GM03348 (cell line): ENCODE measurements around the gene USP47.

Experiments used
- DNase-seq: peaks from one replicate; pipeline ENCODE4 v3.0.0; 2012; ENCODE audit warnings: low spot score

USP47 gene

GRCh38 chr11:11864803-11865202 lies 23.0 kb downstream of the USP47 start:
- DNase-seq = no peak

- DNase-seq = no peak
Observed at GRCh38 chr11:11865449-11865848, 23.7 kb downstream of the USP47 start.

DNA sequence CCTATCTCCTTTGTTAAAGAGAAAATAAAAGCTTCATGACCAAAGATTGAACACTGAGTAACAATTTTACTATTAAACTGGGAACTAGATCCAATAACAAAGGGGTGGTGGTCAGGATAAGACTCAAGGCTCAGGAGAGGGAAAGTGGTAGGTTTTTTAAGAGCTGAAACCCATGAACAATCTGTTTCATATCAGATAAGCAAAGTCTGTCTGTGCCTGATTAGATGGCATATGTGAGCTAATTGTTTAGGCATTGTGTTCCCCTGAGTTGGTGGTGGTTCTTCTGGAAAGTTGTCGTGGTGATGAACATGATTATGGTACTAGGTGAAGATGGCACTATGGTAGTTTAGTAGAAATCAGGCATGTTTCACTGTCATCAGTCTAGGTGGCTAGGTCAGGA lies 24.4 kb downstream of the USP47 start:
- no peak for DNase-seq

DNA sequence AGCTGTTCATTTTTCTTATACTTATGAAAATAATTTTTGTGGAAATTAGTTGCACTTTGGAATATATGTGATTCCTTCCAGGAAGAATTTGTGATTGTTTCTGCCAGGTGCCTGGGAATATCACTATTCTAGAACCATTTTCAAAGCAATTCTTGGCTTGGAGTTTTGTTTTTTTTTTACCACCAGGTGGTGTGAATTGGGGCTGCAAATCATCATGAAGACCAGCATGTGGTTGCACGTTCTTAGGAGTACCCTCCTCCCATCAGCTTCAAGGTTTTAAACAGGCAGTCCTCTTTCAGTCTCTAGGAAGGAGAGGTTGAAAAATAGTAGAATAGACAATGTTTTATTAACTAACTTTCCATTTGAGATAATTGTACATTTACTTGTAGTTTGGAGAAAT lies 25.9 kb downstream of the USP47 start:
- DNase-seq = no peak

GRCh38 chr11:11871991-11872401 lies 30.2 kb downstream of the USP47 start:
- DNase-seq = no peak

- no peak for DNase-seq
Observed at GRCh38 chr11:11876458-11876857, 34.7 kb downstream of the USP47 start.

GRCh38 chr11:11880179-11880578 lies 38.4 kb downstream of the USP47 start:
- DNase-seq = no peak

DNA sequence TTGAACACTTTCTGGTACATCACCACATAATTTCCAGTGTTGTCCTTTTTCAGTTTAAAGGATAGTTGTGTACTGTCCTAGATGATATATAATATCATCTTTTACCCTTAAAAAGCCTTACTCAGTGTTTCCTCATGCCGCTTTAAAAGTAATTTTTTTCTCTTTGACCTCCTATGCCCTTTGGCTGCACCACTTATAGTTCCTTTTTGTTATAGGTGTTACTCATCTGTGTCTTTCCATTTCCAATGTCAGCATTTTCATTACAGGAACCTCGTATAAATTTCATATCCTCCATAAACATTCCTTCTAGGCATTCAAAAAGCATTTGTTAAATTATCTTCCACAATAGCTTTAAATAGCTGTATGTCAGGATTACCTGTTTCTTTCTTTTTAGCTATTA lies 40.8 kb downstream of the USP47 start:
- no peak for DNase-seq

DNA sequence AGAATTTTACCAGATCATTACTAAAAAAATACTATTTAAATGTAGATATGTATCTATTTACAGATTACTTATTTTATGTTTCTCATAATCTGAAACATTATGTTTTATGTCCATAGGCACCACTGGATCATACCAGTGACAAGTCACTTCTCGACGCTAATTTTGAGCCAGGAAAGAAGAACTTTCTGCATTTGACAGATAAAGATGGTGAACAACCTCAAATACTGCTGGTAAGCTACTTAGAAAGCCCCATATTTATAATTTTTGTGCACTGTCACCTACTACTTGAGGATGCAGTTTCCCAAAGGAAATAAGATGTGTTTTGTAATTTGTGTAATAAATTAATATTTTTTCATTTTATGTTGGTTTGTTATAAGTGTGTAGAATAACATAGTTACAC lies 42.6 kb downstream of the USP47 start:
- no peak for DNase-seq

- DNase-seq = no peak
Observed at GRCh38 chr11:11884774-11885481, 43.2 kb downstream of the USP47 start.

GRCh38 chr11:11894486-11894885 lies 52.7 kb downstream of the USP47 start:
- DNase-seq = no peak

DNA sequence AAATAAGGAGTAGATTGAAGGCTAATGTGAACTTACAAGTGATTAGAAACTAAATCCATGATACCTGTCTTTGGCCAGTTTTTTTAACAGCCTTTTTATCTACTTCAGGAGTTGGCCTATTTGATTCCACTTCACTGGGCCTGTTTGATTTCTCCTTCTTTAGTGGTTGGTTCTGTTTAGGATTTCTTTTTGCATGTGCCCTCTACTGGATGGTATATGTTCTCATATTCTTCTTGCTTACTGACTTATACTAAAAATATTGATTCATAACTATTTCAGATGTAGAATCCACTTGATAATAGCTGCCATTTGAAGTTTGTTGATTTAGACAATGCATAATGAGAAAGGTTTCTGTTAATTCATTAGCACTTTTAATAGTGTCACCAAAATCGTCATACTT lies 53.9 kb downstream of the USP47 start:
- peak; percentile 8 for DNase-seq

DNA sequence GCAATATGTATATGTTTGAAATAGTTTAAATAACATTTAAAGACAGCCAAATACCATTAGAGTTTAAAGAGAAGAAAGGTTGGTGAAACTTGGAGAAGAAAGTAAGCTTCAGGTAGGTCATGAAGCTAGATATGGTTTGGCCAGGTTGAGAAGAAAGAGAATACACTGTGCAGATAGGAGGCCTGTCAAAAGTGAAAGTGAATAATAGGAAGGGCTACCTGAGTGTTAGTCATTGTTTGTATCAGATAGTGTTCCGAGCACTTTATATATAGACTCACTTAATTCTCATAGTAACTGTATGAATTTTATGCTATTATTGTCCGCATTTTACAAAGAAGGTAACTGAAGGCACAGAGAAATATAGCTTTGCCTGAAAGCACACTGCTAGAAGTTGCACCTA lies 56.9 kb downstream of the USP47 start:
- no peak for DNase-seq

DNA sequence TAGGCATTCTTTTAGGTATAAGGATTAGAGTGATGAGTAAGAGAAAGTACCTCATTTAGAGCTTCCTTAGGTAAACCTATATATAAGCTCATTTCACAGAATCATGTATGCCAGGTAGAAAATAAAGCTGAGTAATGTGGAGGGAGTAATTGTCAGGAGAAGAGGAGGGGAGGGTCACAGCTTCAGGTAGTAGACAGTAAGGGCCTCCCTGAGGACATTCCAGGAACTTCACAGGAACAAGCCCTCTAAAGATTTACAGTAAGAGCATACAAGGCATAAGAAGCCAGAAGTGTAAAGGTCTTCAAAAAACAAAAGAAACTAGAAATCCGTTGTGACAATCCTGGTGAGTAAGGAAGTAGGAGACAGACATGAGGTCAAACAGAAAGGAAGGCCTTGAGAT lies 57.6 kb downstream of the USP47 start:
- no peak for DNase-seq

GRCh38 chr11:11901929-11902328 lies 60.2 kb downstream of the USP47 start:
- DNase-seq = no peak

- DNase-seq = peak; percentile 64
Observed at GRCh38 chr11:11909727-11910126, 68.0 kb downstream of the USP47 start.

DNA sequence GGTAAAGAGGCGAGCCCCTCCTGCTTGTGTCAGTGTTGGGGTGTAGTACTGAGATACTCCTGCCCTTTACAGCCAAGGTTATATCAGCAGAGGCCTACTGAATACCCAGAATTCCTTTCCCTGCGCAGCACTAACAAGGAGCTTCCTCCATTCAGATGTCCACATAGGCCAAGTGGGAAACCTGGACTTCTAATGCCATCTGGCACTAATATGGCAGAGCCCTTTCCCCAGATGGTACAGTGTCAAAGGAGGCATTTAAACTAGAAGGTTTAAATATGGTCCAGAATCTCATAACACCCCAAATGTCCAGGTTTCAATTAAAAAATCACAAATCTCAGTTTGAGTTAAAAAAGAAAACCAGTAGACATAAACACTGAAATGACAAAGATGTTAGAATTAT lies 68.8 kb downstream of the USP47 start:
- no peak for DNase-seq

DNA sequence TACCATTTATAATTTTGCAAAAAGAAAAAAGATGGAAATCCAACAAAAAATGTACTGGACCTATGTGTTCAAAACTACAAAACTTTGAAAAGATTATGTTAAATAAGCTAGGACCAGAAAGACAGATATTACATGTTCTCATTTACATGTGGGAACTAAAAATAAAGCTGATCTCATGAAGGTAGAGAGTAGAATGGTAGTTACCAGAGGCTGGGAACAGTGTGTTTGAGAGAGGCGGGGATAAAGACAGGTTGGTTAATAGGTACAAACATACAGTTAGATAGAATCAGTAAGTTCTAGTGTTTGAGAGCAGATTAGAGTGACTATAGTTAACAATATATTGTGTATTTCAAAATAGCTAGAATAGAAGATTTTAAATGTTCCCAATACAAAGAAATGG lies 71.6 kb downstream of the USP47 start:
- DNase-seq = no peak

- no peak for DNase-seq
Observed at GRCh38 chr11:11915625-11916024, 73.9 kb downstream of the USP47 start.

DNA sequence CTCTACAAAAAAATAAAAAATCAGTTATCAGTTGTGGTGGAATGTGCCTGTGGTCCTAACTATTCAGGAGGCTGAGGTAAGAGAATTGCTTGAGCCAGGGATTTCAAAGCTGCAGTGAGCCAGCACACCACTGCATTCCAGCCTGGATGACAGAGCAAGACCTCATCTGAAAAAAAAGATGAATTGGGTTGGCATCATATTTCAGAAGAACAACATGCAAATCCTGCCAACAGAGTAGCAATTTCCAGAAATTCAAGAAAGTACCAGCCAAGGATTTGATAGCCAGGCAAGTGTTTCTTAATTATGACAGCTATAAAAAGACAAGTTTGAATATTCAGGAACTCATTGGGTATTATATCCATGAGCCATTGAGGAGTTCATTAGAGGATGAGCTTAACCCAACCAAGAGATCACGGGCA lies 75.2 kb downstream of the USP47 start:
- peak; percentile 4 for DNase-seq

- DNase-seq = no peak
Observed at GRCh38 chr11:11923828-11924227, 82.1 kb downstream of the USP47 start.

- no peak for DNase-seq
Observed at GRCh38 chr11:11929920-11930319, 88.1 kb downstream of the USP47 start.

DNA sequence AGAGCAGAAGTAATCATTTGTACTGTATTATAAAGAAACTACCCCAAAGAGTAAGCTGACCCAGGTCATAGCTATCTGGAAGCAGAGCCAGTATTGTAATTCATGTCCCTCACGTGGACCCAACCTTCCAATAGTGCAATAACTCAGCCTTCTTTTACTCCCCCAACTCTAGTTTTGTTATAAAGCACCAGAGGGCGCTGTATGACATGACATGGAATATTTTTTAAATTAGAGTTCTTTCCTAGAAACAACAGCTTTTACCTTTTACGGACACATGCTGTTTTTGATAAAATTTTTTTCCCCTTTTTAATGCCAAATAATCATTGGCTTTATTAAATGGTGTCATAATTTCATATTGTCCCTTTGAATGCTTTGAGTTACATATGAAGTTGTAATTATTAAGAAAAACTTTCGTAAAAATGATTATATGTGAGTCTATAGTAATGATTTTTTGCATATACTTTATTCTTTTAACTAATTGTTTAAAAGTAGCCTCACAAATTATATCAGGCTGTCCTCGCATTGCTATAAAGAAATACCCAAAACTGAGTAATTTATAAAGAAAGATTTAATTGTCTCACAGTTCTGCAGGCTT lies 89.8 kb downstream of the USP47 start:
- DNase-seq = peak; percentile 53

DNA sequence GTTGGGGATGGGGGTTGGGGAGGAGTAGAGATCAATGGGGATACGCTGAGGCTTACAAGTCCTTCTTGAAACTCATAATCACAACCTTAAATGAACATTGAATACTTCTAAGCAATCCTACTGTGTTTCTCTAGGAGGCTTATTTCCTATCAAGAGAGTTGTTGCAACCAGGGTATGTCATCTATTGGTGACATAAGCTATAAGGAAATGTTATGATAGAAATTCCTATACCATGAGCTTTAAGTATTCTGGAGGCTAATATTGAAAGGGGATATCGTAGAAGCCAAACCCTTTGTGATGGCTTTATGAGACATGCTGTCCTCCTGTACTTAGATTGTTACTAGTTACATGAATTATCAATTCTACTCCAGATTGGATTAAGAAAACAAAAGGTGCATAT lies 93.8 kb downstream of the USP47 start:
- no peak for DNase-seq
